Measurements from ENCODE around the gene SH3BP2.

DNA sequence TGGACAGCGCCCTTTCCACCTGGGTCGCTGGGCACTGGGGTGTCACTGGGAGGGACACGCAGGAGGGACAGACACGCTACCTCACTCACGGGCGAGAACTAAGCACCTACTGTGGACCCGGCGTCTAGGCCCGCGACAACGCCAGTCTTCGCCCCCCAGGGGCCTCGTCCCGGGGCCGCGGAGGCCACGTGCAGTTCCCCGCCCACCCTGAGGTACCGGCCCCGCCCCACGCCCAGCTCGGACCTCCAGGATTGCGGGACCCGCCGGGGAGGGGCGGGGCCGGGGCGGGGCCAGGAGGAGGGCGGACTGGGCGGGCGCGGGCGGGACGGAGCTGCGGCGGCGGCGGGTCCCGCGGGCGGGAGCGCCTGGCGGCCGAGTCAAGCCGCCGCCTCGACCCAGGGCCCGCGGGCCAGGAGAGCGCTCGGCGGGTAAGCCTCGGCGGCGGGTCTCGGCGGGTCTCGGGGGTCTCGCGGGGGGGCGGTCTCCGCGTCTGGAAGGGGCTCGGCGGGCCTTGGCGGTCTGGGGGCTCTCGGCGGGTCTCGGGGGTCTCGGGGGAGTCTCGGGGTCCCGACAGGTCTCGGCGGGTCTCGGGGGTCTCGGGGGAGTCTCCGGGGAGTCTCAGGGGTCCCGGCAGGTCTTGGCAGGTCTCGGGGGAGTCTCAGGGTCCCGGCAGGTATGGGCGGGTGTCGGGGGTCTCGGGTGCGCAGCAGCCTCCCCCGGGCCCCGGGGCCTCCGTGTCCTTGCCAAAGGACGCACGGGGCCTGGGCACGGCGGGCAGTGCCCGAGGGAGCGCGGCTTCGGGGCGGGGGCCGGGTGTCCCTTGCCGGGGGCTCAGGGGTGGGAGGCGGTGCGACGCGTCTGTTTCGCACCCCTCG, at the start of gene SH3BP2:
- TF ChIP-seq, protein P1, sequence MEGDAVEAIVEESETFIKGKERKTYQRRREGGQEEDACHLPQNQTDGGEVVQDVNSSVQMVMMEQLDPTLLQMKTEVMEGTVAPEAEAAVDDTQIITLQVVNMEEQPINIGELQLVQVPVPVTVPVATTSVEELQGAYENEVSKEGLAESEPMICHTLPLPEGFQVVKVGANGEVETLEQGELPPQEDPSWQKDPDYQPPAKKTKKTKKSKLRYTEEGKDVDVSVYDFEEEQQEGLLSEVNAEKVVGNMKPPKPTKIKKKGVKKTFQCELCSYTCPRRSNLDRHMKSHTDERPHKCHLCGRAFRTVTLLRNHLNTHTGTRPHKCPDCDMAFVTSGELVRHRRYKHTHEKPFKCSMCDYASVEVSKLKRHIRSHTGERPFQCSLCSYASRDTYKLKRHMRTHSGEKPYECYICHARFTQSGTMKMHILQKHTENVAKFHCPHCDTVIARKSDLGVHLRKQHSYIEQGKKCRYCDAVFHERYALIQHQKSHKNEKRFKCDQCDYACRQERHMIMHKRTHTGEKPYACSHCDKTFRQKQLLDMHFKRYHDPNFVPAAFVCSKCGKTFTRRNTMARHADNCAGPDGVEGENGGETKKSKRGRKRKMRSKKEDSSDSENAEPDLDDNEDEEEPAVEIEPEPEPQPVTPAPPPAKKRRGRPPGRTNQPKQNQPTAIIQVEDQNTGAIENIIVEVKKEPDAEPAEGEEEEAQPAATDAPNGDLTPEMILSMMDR (IDR thresholded peaks at IDR 0.05) = peak in 3 of 6 experiments; percentile 17 to 33 (median 26)
- TF ChIP-seq POLR2A (IDR thresholded peaks at IDR 0.05) = peak in 1 of 4 donors; percentile 64
